ENCODE results near the gene SLCO2B1. TPM values are rescaled to one million over a fixed set of nuclear protein-coding genes. Genes with fewer than 3 reads are reported as not detected.

Gene SLCO2B1
- total RNA-seq, 1 experiment from 2014 or later = not detected

DNA sequence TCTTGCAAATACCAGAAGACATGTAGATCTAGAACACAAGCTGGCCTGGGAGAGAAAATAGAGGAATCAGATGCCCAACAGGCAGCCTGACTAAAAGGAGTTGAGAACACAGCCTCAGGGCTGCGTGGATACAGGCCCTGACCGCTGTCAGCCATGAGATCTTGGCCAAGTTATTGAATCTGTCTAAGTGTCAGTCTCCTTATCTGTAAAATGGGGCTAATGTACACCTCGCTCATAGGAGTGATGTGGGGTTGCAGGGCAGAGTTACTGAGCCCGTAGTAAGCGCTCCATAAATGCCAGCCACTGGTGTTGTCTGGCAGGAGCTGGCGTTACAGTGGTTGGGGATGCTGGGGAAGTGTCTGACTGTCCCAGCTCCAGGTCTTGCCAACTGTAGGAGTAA lies 51.3 kb downstream of the SLCO2B1 start:
- WGBS (ENCODE audit: extremely low coverage, insufficient read length, low lambda C conversion rate) = no CpG with 5 or more reads among the region's 6 CpGs
- Histone ChIP-seq H4K91ac (ENCODE audit: insufficient read length, low read depth, low read length) (no peak overlapping the region), H3T11ph (ENCODE audit: low read length) (no peak overlapping the region), H4K5ac (ENCODE audit: insufficient read length, low read depth, low read length) (no peak overlapping the region), H3K79me2 (ENCODE audit: insufficient read depth, low read length) (no peaks in the 10 kb centered on the region), H3K23ac (ENCODE audit: insufficient read length, low read depth, low read length) (no peak overlapping the region), H4K20me1 (ENCODE audit: control insufficient read depth, insufficient read depth, insufficient read length) (no peaks in the 10 kb centered on the region), H3K4me2 (ENCODE audit: insufficient read depth, insufficient read length, low read length) (no peak overlapping the region), H3K79me1 (ENCODE audit: insufficient read depth, low read depth, low read length, poor library complexity, severe bottlenecking) (no peaks in the 10 kb centered on the region), H3K9ac (ENCODE audit: extremely low read depth, insufficient read length, low read length) (no peak overlapping the region), H3K14ac (ENCODE audit: insufficient read depth, low read length) (no peak overlapping the region), H3K4ac (ENCODE audit: low read depth, low read length) (no peak overlapping the region), H3K27me3 (ENCODE audit: insufficient read depth, low read length) (no peaks in the 10 kb centered on the region), H3K4me1 (ENCODE audit: insufficient read depth, low read length) (peaks cover 6% of the 10 kb centered on the region; the same call in 1 of the 2 replicates), H4K8ac (replicated peaks; ENCODE audit: insufficient read length, low read depth, low read length) (no peak overlapping the region), H3K9me3 (ENCODE audit: control insufficient read depth, low read depth, low read length) (no peaks in the 10 kb centered on the region), H3K18ac (ENCODE audit: insufficient read length, low read depth, low read length) (no peak overlapping the region), H2AFZ (ENCODE audit: low read length) (no peak overlapping the region), H2BK5ac (ENCODE audit: insufficient read length, low read length) (no peak overlapping the region), H3K56ac (ENCODE audit: insufficient read length, low read depth, low read length) (no peak overlapping the region), H2BK15ac (ENCODE audit: low read depth, low read length) (no peak overlapping the region), H2BK20ac (ENCODE audit: low read depth, low read length, poor library complexity, severe bottlenecking) (no peak overlapping the region), H2BK12ac (ENCODE audit: insufficient read length, low read depth, low read length) (no peak overlapping the region), H3K23me2 (ENCODE audit: insufficient read length, low read depth, low read length, poor library complexity, severe bottlenecking) (no peaks in the 10 kb centered on the region), H3K27ac (ENCODE audit: insufficient read length, low read depth, low read length) (no peak overlapping the region), H2BK120ac (ENCODE audit: low read depth, low read length, poor library complexity, severe bottlenecking) (no peak overlapping the region), H2AK5ac (ENCODE audit: insufficient read length, low read length) (no peak overlapping the region)
- Mint-ChIP-seq H3K27me3 (ENCODE audit: low read depth) (peaks cover 3% of the 10 kb centered on the region), H3K4me1 (peaks cover 28% of the 10 kb centered on the region in 2 experiments), H3K27ac (no peak overlapping the region), H3K4me3 (no peak overlapping the region), H3K36me3 (ENCODE audit: insufficient read depth in 1 of 3, low read depth in 3 of 3) (no peaks in the 10 kb centered on the region; a peak in 1 of 7 replicates), H3K9me3 (no peaks in the 10 kb centered on the region)
- DNase-seq = no peak
- TF ChIP-seq, protein P1, sequence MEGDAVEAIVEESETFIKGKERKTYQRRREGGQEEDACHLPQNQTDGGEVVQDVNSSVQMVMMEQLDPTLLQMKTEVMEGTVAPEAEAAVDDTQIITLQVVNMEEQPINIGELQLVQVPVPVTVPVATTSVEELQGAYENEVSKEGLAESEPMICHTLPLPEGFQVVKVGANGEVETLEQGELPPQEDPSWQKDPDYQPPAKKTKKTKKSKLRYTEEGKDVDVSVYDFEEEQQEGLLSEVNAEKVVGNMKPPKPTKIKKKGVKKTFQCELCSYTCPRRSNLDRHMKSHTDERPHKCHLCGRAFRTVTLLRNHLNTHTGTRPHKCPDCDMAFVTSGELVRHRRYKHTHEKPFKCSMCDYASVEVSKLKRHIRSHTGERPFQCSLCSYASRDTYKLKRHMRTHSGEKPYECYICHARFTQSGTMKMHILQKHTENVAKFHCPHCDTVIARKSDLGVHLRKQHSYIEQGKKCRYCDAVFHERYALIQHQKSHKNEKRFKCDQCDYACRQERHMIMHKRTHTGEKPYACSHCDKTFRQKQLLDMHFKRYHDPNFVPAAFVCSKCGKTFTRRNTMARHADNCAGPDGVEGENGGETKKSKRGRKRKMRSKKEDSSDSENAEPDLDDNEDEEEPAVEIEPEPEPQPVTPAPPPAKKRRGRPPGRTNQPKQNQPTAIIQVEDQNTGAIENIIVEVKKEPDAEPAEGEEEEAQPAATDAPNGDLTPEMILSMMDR (conservative IDR thresholded peaks at IDR 0.05) = no peak

Data from H9 (cell line).